NAMALWA (cell line): ENCODE results near the gene MEGF11.
A peak's percentile ranks its signal among the peaks of the same experiment; 100 is the strongest.
"Not testable (repeated sequence)": the region's sequence is repeated elsewhere in the genome, so short reads cannot be mapped to it uniquely, and the experiment has no call there.

Experiments used
- DNase-seq: peaks from one replicate; pipeline ENCODE4 v3.0.0-alpha.2; 2015; ENCODE audit warnings: low spot score

Gene MEGF11

GRCh38 chr15:66025972-66026371, 227.6 kb downstream of the MEGF11 start:
- no peak for DNase-seq

DNA sequence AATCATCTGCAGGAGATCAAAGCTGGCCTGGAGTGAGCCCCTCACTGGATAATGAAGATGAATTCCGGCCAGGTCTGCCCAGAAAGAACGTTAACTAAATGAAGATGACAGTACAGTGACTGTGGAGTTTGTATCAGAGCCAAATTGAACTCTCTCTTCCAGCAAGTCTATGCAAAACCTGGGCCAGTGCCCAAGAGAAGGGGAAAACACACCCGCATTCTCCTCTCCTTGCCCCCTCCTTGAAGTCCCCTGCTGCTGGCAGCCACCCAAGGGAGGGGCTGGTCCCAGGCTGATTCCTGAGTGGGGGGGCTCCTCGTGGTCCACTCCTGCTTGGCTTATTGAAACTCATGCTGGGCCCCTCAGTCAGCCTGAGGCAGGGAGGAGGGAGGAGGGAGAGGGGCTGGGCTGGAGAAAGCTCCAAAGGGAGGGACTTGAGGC, 228.5 kb downstream of the MEGF11 start:
- DNase-seq = no peak

DNA sequence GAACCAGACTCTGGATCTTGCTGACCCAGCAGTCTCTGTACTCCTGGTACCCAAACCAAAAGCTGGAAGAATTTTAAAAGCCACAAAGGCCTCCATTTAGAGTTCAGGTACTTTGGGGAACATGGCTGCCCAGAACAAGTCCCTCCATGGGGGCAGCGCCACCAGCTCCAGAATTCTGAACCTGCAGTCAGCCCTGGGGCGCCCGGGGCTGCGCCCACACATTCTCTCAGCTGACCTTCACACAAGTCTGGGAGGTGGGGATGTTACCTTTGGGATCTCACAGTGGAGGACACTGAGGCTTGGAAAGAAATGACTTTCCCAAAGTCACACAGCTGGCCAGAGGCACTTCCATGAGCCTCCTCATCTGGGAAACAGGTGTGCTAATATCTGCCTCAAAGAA, 229.4 kb downstream of the MEGF11 start:
- no peak for DNase-seq

DNA sequence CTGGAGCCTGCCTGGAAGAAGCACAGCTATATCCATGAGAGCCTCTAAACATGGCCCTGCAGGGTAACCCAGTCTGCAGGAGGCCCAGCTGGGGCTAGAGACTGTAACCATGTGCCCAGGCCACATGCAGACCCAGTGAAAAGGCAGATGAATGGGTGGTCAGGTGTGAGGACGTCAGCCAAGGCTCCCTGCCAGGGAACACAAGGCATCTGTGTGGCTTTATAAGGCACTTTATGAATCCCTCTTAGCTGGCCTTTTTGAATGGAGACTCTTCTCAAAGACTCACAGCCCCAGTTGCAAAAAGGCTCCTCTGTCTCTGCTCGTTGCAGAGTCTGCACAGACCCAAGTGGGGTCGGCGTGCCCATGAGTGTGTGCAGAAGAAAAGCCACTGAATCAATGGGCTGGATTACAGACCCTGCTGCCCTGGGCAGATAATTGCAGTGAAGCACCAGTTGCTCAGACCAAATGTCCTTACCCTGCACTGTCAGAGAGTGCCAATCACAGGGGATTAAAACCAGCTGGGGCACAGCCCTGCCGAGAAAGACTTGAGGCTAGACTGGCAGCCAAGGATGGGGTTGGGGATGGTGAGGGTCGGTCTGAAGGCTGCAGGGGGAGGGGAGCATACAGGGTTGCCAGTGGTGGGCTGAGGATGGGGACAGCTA, 230.1 kb downstream of the MEGF11 start:
- no peak for DNase-seq

GRCh38 chr15:66022163-66022525, 231.4 kb downstream of the MEGF11 start:
- no peak for DNase-seq

- no peak for DNase-seq
Measured at GRCh38 chr15:66021496-66022162, 231.9 kb downstream of the MEGF11 start.

DNA sequence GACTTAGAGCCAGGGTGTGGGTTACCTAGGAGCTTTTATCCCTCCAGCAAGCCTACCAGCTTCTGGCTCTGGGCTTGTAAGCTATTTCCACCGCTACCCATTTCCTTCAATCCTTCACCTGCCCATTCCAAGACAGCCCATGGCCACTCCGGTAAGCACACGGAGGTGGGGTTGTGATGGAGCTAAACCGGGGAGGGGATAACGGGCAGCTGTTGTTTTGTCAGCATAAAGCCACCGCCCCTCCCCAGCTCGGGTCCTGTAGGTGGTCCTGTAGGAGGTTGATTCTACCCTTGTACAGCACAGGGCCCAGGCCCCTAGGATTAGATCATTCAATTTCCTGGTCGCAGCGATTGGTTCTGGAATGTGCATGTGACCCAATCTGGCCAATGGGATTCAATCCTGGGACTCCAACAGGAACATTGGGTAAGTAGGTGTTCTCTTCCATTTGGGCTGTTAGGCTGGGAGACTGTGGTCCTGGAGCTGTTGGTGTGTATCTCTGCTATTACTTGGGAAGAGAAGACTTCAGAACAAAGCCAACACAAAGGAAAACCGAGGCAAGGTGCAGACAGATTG, 233.6 kb downstream of the MEGF11 start:
- DNase-seq = no peak

- DNase-seq = no peak
Measured at GRCh38 chr15:66019368-66019767, 234.2 kb downstream of the MEGF11 start.

GRCh38 chr15:66018488-66018797, 235.1 kb downstream of the MEGF11 start:
- no peak for DNase-seq

DNA sequence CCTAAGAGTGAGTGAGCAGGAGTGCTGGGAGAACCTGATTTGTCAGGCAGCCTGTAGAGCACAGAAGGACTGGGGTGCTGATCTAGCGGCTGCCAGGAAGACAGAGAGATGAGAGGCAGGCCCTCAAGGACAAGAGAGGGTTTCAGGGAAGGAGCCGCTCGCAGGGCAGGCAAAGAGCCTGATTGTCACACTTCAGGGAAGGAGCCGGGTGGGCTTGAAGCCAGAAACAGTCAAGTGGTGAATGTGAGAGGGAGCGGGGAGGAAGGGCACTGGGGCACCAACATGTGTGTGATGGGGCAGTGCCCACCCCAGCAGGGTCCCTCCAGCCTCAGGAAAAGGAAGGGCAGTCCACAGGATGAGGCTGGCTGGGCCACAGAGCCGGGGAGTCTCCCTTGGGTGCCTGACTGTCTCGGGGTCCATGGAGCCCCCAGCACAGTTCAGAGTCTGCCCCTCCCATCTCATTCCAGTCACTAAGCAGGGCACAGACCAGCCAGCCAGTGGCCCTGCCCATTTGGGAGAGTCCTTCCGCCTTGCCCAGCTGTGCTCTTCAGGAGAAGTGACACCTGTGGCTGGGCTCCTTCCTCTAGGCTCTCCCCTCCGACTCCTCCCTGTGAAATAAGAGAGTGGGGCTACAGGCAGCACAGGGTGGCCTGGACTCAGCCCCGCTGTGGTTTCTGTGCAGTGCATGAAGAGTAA, 235.6 kb downstream of the MEGF11 start:
- DNase-seq = no peak

DNA sequence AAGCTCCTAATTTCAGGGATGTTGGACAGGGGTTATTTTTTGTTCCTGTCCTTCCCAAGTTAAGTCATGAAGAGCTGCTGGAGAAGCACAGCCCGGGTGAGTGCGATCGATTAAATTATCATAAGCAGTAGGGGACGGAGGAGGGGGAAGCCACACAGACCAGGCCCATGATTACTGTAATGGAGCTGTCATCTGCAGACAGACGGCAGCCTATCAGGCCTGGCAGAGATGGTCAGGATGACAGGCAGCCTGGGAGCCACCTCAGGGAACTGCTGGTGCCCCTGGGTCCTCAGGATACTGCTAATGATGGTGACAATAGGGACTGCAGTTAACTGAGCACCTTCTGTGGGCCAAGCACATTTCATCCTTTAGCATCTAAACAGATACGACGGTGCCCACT, 236.6 kb downstream of the MEGF11 start:
- no peak for DNase-seq

- DNase-seq = peak; percentile 13
Measured at GRCh38 chr15:66016199-66016598, 237.4 kb downstream of the MEGF11 start.

- peak; percentile 23 for DNase-seq
Measured at GRCh38 chr15:66014635-66015182, 238.8 kb downstream of the MEGF11 start.

DNA sequence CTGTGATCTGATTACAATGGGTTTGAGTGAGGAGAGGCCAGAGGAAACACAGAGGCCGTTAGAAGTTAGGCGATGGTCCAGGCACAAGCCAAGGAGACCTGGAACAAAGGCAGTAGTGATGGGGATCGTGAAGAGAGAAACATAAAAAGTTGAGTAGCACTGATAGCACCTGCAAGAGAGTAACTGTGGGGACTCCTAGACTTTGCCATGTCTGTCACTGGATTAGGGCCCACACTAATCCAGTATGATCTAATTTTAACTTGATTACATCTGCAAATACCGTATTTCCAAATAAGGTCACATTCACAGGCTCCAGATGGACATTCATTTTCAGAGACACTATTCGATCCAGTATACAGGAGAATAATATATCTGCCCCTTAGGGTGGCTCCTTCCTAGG, 239.5 kb downstream of the MEGF11 start:
- no peak for DNase-seq

DNA sequence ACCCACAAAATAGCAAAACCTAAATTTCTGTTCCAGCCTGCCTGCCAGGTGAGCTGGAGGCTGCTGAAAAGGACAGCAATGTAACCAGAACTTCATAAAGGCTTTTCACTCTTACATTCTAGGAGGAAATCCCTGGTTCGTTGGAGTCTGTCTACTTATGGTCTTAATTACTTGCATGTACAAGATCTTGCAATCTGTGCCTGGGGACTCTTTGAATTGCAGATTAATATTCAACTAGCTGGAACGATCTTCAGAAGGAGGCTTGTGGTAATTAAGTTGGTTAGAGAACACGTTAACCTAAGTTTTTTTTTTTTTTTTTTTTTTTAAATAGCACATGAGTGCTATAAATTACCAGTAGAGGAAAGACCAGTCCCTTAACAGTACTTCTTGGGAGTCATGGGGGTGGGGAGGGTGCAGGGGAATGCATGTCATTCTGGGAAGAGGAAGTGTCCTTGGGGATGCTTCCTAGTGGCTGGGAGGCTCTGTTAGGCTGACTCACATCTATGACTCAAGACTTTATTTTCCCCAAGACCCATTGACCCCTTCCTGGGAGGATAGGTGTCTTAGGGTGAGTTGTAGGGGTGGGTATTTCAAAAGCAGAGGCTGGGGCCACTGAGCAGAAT, 244.5 kb downstream of the MEGF11 start:
- DNase-seq = no peak

- DNase-seq = peak; percentile 46
Measured at GRCh38 chr15:66007663-66008262, 245.8 kb downstream of the MEGF11 start.

GRCh38 chr15:66006986-66007385, 246.6 kb downstream of the MEGF11 start:
- DNase-seq = no peak

DNA sequence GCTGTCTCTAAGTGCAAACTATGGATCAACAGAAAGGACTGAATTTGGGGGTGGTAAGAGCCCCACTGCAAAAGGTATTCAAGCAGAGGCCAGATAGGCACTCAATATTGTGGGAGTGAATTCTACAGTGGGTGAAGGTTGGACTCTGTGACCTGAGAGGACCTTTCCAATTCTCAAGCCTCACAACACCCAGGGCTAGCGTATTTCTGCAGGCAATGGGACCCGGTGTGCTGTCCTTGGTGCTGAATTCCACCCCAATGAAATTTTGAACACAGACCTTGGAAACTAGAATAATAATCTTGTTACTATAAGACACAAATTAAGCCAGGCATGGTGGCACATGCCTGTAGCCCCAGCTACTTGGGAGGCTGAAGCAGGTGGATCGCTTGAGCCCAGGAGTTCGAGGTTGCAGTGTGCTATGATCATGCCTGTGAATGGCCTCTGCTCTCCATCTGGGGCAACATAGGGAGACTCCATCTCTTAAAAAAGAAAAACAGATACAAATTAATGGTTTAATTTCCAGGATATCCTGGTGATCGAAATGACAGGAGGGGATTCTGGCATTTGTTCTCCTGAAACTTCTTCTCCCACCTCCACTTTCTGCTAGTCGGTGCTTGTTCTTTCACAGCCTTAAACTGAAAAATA, 248.8 kb downstream of the MEGF11 start:
- peak; percentile 49 for DNase-seq

GRCh38 chr15:66003129-66003528, 250.4 kb downstream of the MEGF11 start:
- DNase-seq = not testable (repeated sequence)

GRCh38 chr15:66001717-66002426, 251.7 kb downstream of the MEGF11 start:
- DNase-seq = no peak

DNA sequence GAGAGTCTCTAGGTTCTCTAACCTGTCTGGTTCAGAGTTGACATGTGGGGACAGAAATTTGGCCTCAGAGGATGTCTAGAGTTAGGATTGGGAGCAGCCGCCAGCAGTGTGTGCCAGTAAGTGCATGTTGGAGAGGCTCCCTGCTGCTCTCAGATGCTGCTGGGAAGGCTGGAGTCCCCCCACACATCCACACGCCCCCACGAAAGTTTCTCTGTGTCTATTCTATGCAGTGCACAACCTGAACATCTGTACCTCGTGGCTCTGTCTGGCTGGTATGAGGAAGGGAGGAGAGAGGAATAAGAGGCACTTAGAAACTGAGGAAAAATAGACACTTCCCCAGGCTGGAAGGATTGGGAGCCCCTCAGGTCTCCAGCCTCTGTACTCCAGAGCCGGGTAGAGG, 252.5 kb downstream of the MEGF11 start:
- no peak for DNase-seq
